NT2/D1 (cell line): ENCODE measurements around the gene WFS1.

Experiments
- DNase-seq: peaks from one replicate; pipeline ENCODE4 v3.0.0-alpha.2; 2011; ENCODE audit warnings: low read depth, low spot score
- H3K27me3 ChIP-seq: 2 replicates; pipeline ENCODE4 v1.6.0; 2011; ENCODE audit warnings: mild to moderate bottlenecking; ENCODE audit not compliant: insufficient read length, insufficient read depth
- H3K36me3 ChIP-seq: 2 replicates; pipeline ENCODE4 v1.6.1; 2011; ENCODE audit warnings: mild to moderate bottlenecking, low read length, mixed read lengths; ENCODE audit not compliant: insufficient read depth, insufficient read length
- H3K4me1 ChIP-seq: 2 replicates; pipeline ENCODE4 v1.5.1; 2011; ENCODE audit not compliant: insufficient read depth, insufficient read length
- H3K4me3 ChIP-seq: 2 replicates; pipeline ENCODE4 v1.5.1; 2011; ENCODE audit warnings: low read depth; ENCODE audit not compliant: insufficient read length
- H3K9ac ChIP-seq: 2 replicates; pipeline ENCODE4 v1.6.0; 2011; ENCODE audit warnings: low read depth; ENCODE audit not compliant: insufficient read length
- H3K9me3 ChIP-seq: 2 replicates; pipeline ENCODE4 v1.5.1; 2011; ENCODE audit warnings: mild to moderate bottlenecking, low read length; ENCODE audit not compliant: insufficient read depth
- SUZ12 ChIP-seq: IDR thresholded peaks from 2 replicates; pipeline ENCODE4 v1.6.1; 2011; ENCODE audit not compliant: insufficient read length, insufficient read depth; ENCODE audit errors: extremely low read depth
- YY1 ChIP-seq: IDR thresholded peaks from 2 replicates; pipeline ENCODE4 v1.6.1; 2011; ENCODE audit not compliant: insufficient read length, insufficient read depth
- ZNF274 ChIP-seq: IDR thresholded peaks from 2 replicates; pipeline ENCODE4 v1.6.1; 2011; ENCODE audit warnings: mild to moderate bottlenecking, low read depth, low read length

Gene WFS1

GRCh38 chr4:6269616-6270511 is at the start of gene WFS1:
TSS of gene WFS1 (plus strand) at chr4:6269850. CDS start at chr4:6277456, 7,606 bp downstream.
- no peaks in the 10 kb centered on the region for H3K36me3 ChIP-seq
- DNase-seq, result peak; percentile 98
- peaks cover 26% of the 10 kb centered on the region for H3K4me1 ChIP-seq
- peak within 1 kb of the TSS; percentile 88 for H3K4me3 ChIP-seq
- TF ChIP-seq SUZ12 (no peak), YY1 (no peak), ZNF274 (no peak)
- H3K27me3 ChIP-seq, result peaks cover 26% of the 10 kb centered on the region
- peak within 1 kb of the TSS; percentile 96 for H3K9ac ChIP-seq
- H3K9me3 ChIP-seq, result no peaks in the 10 kb centered on the region

DNA sequence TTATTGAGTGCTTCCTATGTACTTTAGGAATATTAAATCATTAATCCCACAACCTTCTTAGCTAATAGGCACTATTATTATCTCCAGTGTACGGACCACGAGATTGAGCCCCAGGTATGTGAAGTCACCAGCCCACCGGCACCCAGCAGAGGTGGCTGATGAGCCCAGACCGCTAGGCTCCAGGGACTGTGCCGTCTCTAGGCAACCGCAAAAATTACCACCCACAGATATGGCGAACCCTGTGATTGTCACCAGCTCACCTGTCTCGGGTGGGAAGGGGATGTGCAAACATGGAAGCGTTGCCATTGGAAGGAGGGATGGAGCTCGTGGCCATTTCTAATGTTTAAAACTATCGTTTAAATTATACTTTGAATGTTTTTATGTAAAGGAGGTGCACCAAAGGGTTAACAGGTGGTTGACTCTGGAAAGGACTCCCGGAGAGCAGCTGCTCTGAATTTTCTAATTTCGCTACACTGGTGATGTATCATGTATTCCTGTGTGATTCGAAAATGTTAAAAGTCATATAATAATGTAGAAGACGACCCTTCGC is 48.3 kb upstream of the WFS1 start:
- no peaks in the 10 kb centered on the region for H3K9me3 ChIP-seq
- TF ChIP-seq ZNF274 (no peak), SUZ12 (no peak), YY1 (no peak)
- no peak for DNase-seq
- peak overlapping the region; percentile 39 for H3K4me3 ChIP-seq
- no peaks in the 10 kb centered on the region for H3K4me1 ChIP-seq
- H3K36me3 ChIP-seq, result no peaks in the 10 kb centered on the region
- H3K27me3 ChIP-seq, result peaks cover 19% of the 10 kb centered on the region
- no peak overlapping the region for H3K9ac ChIP-seq

- H3K9ac ChIP-seq, result peak overlapping the region; percentile 21
- TF ChIP-seq ZNF274 (no peak), YY1 (no peak), SUZ12 (no peak)
- H3K9me3 ChIP-seq, result no peaks in the 10 kb centered on the region
- H3K4me3 ChIP-seq, result peak overlapping the region; percentile 46
- no peaks in the 10 kb centered on the region for H3K36me3 ChIP-seq
- peak; percentile 66 for DNase-seq
- no peaks in the 10 kb centered on the region for H3K4me1 ChIP-seq
- peaks cover 19% of the 10 kb centered on the region for H3K27me3 ChIP-seq
Observed at GRCh38 chr4:6221851-6222760, 47.5 kb upstream of the WFS1 start.

DNA sequence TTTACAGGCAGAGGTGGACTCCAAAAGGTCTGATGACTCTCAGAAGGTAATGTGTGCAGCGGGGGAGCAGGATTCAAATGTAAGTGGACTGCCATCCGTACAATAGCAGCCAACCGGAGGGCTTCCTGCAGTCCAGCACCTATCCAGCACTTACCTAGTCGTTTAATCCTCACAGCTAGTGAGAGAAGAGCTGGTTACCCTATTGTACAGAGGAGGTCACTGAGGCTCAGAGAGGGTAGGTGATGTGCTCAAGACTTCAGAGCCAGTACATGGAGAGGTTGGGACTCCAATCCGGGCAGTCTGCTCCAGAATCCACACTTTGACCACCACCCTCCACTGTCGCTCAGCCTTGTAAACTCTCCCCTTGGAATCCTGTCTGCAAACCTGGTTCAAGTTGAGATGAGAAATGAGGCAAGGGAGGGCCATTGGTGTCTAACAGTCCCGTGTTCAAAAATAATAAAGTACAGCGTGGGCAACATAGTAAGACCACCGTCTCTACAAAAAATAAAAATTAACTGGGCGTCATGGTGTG is 46.8 kb upstream of the WFS1 start:
- Histone ChIP-seq H3K4me1 (no peaks in the 10 kb centered on the region), H3K36me3 (no peaks in the 10 kb centered on the region), H3K9ac (no peak overlapping the region), H3K27me3 (peaks cover 19% of the 10 kb centered on the region), H3K4me3 (no peak overlapping the region), H3K9me3 (no peaks in the 10 kb centered on the region)
- TF ChIP-seq ZNF274 (no peak), SUZ12 (no peak), YY1 (no peak)
- peak; percentile 68 for DNase-seq

DNA sequence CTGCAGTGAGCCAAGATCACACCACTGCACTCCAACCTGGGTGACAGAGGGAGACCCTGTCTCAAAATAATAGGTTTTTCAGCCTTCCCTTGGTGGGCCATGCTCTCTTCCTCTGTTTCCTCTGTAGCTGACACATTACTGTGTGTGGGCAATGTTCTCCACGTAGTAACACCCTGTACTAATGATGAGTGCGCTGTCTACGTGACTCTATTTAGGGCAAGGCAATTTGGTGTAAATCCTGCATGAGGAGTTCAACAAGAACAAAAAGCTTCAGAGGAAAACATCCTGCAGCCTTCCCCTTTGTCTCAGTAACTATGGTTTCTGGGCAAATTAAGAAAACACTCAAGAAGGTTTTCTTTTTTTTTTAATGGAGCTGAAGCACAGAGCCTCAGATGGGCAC is 44.9 kb upstream of the WFS1 start:
- DNase-seq, result no peak
- Histone ChIP-seq H3K4me3 (no peak overlapping the region), H3K27me3 (peaks cover 19% of the 10 kb centered on the region), H3K9me3 (no peaks in the 10 kb centered on the region), H3K9ac (no peak overlapping the region), H3K36me3 (no peaks in the 10 kb centered on the region), H3K4me1 (no peaks in the 10 kb centered on the region)
- no peak for TF ChIP-seq SUZ12
- TF ChIP-seq YY1, result no peak
- no peak for TF ChIP-seq ZNF274

DNA sequence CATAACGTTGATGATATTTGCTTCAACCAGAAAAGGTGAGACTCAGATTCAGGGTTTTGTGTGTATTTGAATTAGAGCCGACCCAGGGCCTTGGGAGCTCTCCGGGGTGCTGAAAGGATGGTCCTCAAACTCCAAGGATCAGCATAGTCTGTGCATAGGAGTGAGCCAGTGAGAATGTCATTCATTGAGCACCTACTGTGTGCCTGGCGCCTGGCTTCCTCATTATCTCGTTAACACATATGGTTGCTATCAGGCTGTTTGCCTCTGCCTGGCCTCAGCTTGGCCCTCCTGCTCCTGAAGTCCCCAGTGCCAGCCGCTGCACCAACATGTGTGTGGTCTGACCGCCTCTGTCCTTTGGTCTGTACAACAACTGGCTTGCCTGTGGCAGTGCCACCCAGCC is 44.2 kb upstream of the WFS1 start:
- Histone ChIP-seq H3K9ac (no peak overlapping the region), H3K4me1 (no peaks in the 10 kb centered on the region), H3K9me3 (no peaks in the 10 kb centered on the region), H3K27me3 (peaks cover 17% of the 10 kb centered on the region), H3K36me3 (no peaks in the 10 kb centered on the region), H3K4me3 (no peak overlapping the region)
- TF ChIP-seq SUZ12, result no peak
- TF ChIP-seq YY1, result no peak
- DNase-seq, result peak; percentile 38
